Measurements from ENCODE around the gene SRSF2.
"Not testable (repeated sequence)": the region's sequence is repeated elsewhere in the genome, so short reads cannot be mapped to it uniquely, and the experiment has no call there.

The SRSF2 gene

GRCh38 chr17:76715496-76715830 lies 21.7 kb downstream of the SRSF2 start:
- Histone ChIP-seq H3K27ac (ENCODE audit: low read depth, low read length) (no peak overlapping the region), H3K9ac (ENCODE audit: low read depth, low read length) (no peak overlapping the region), H3K9me3 (ENCODE audit: insufficient read depth, low read depth, low read length) (no peaks in the 10 kb centered on the region), H3K4me1 (ENCODE audit: insufficient read depth, low read length) (peaks cover 8% of the 10 kb centered on the region; the same call in 1 of the 2 replicates), H3K36me3 (ENCODE audit: insufficient read depth, low read length) (peaks cover 52% of the 10 kb centered on the region), H3K27me3 (ENCODE audit: insufficient read depth, low read length) (no peaks in the 10 kb centered on the region; the same call in 1 of the 2 replicates), H3K4me3 (ENCODE audit: low read length) (no peak overlapping the region)
- 93% methylated on average over 2 of the region's 2 CpGs for WGBS

GRCh38 chr17:76714822-76715495 lies 22.2 kb downstream of the SRSF2 start:
- H3K27ac ChIP-seq (ENCODE audit: low read depth, low read length), result no peak overlapping the region
- no peak overlapping the region for H3K9ac ChIP-seq (ENCODE audit: low read depth, low read length)
- no peak overlapping the region for H3K4me3 ChIP-seq (ENCODE audit: low read length)
- WGBS, result 34% methylated on average over 4 of the region's 4 CpGs
- peaks cover 10% of the 10 kb centered on the region; the same call in 1 of the 2 replicates for H3K4me1 ChIP-seq (ENCODE audit: insufficient read depth, low read length)
- H3K27me3 ChIP-seq (ENCODE audit: insufficient read depth, low read length), result peaks cover 5% of the 10 kb centered on the region
- H3K9me3 ChIP-seq (ENCODE audit: insufficient read depth, low read depth, low read length), result no peaks in the 10 kb centered on the region
- H3K36me3 ChIP-seq (ENCODE audit: insufficient read depth, low read length), result peaks cover 47% of the 10 kb centered on the region

GRCh38 chr17:76714336-76714735 lies 22.8 kb downstream of the SRSF2 start:
- Histone ChIP-seq H3K4me1 (ENCODE audit: insufficient read depth, low read length) (peaks cover 16% of the 10 kb centered on the region), H3K27me3 (ENCODE audit: insufficient read depth, low read length) (peaks cover 11% of the 10 kb centered on the region), H3K4me3 (ENCODE audit: low read length) (no peak overlapping the region), H3K9me3 (ENCODE audit: insufficient read depth, low read depth, low read length) (no peaks in the 10 kb centered on the region), H3K9ac (ENCODE audit: low read depth, low read length) (no peak overlapping the region), H3K27ac (ENCODE audit: low read depth, low read length) (no peak overlapping the region), H3K36me3 (ENCODE audit: insufficient read depth, low read length) (peaks cover 42% of the 10 kb centered on the region)
- WGBS, result 94% methylated on average over 5 of the region's 5 CpGs

GRCh38 chr17:76713765-76714164 lies 23.4 kb downstream of the SRSF2 start:
- Histone ChIP-seq H3K27ac (ENCODE audit: low read depth, low read length) (no peak overlapping the region), H3K9me3 (ENCODE audit: insufficient read depth, low read depth, low read length) (no peaks in the 10 kb centered on the region), H3K27me3 (ENCODE audit: insufficient read depth, low read length) (peaks cover 17% of the 10 kb centered on the region), H3K9ac (ENCODE audit: low read depth, low read length) (no peak overlapping the region), H3K4me1 (ENCODE audit: insufficient read depth, low read length) (peaks cover 21% of the 10 kb centered on the region), H3K4me3 (ENCODE audit: low read length) (no peak overlapping the region), H3K36me3 (ENCODE audit: insufficient read depth, low read length) (peaks cover 36% of the 10 kb centered on the region)
- WGBS, result 96% methylated on average over 7 of the region's 7 CpGs

GRCh38 chr17:76712321-76712720 lies 24.8 kb downstream of the SRSF2 start:
- Histone ChIP-seq H3K4me1 (ENCODE audit: insufficient read depth, low read length) (peaks cover 31% of the 10 kb centered on the region), H3K27me3 (ENCODE audit: insufficient read depth, low read length) (peaks cover 24% of the 10 kb centered on the region), H3K36me3 (ENCODE audit: insufficient read depth, low read length) (peaks cover 25% of the 10 kb centered on the region)
- not testable (repeated sequence) for H3K27ac ChIP-seq (ENCODE audit: low read depth, low read length); H3K9me3 ChIP-seq (ENCODE audit: insufficient read depth, low read depth, low read length); H3K9ac ChIP-seq (ENCODE audit: low read depth, low read length); H3K4me3 ChIP-seq (ENCODE audit: low read length)
- WGBS, result 93% methylated on average over 4 of the region's 7 CpGs

- Histone ChIP-seq H3K4me3 (ENCODE audit: low read length) (peak within 1 kb of the TSS; percentile 66), H3K27me3 (ENCODE audit: insufficient read depth, low read length) (peaks cover 24% of the 10 kb centered on the region), H3K27ac (ENCODE audit: low read depth, low read length) (no peak within 1 kb of the TSS; the same call in 1 of the 2 replicates), H3K9ac (ENCODE audit: low read depth, low read length) (peak within 1 kb of the TSS; percentile 47; the same call in 1 of the 2 replicates), H3K4me1 (ENCODE audit: insufficient read depth, low read length) (peaks cover 31% of the 10 kb centered on the region), H3K9me3 (ENCODE audit: insufficient read depth, low read depth, low read length) (no peaks in the 10 kb centered on the region), H3K36me3 (ENCODE audit: insufficient read depth, low read length) (peaks cover 12% of the 10 kb centered on the region)
- WGBS, result 6% methylated on average over 54 of the region's 56 CpGs
These were observed 26.1 kb downstream of the SRSF2 start, which contains the start of gene MXRA7 for GRCh38 chr17:76710863-76711611. MXRA7 (minus strand) TSS chr17:76710965; CDS start chr17:76710946, 19 bp downstream.

GRCh38 chr17:76709951-76710862 lies 26.9 kb downstream of the SRSF2 start:
- not testable (repeated sequence) for H3K27ac ChIP-seq (ENCODE audit: low read depth, low read length)

GRCh38 chr17:76709077-76709950 lies 27.8 kb downstream of the SRSF2 start:
- 0 out of 2 replicates have a peak, but pooled peaks cover 5% of the 10 kb centered on the region for H3K36me3 ChIP-seq (ENCODE audit: insufficient read depth, low read length)
- H3K4me3 ChIP-seq (ENCODE audit: low read length), result peak overlapping the region; percentile 66
- H3K9me3 ChIP-seq (ENCODE audit: insufficient read depth, low read depth, low read length), result no peaks in the 10 kb centered on the region
- peak overlapping the region; percentile 21; the same call in 1 of the 2 replicates for H3K27ac ChIP-seq (ENCODE audit: low read depth, low read length)
- peak overlapping the region; percentile 47; the same call in 1 of the 2 replicates for H3K9ac ChIP-seq (ENCODE audit: low read depth, low read length)
- WGBS, result 8% methylated on average over 29 of the region's 29 CpGs
- peaks cover 31% of the 10 kb centered on the region for H3K4me1 ChIP-seq (ENCODE audit: insufficient read depth, low read length)
- peaks cover 24% of the 10 kb centered on the region for H3K27me3 ChIP-seq (ENCODE audit: insufficient read depth, low read length)

More at GRCh38 chr17:76709951-76710862, 26.9 kb downstream of the SRSF2 start:
- not testable (repeated sequence) for H3K36me3 ChIP-seq (ENCODE audit: insufficient read depth, low read length); H3K9me3 ChIP-seq (ENCODE audit: insufficient read depth, low read depth, low read length)
- H3K27me3 ChIP-seq (ENCODE audit: insufficient read depth, low read length), result peaks cover 24% of the 10 kb centered on the region
- peak overlapping the region; percentile 47; the same call in 1 of the 2 replicates for H3K9ac ChIP-seq (ENCODE audit: low read depth, low read length)
- peaks cover 31% of the 10 kb centered on the region for H3K4me1 ChIP-seq (ENCODE audit: insufficient read depth, low read length)
- 2% methylated on average over 35 of the region's 79 CpGs for WGBS
- peak overlapping the region; percentile 66 for H3K4me3 ChIP-seq (ENCODE audit: low read length)

- no peaks in the 10 kb centered on the region for H3K9me3 ChIP-seq (ENCODE audit: insufficient read depth, low read depth, low read length)
- H3K4me3 ChIP-seq (ENCODE audit: low read length), result peak overlapping the region; percentile 32
- H3K36me3 ChIP-seq (ENCODE audit: insufficient read depth, low read length), result no peaks in the 10 kb centered on the region
- WGBS, result 12% methylated on average over 14 of the region's 14 CpGs
- H3K27me3 ChIP-seq (ENCODE audit: insufficient read depth, low read length), result peaks cover 24% of the 10 kb centered on the region
- H3K27ac ChIP-seq (ENCODE audit: low read depth, low read length), result no peak overlapping the region; the same call in 1 of the 2 replicates
- peaks cover 31% of the 10 kb centered on the region for H3K4me1 ChIP-seq (ENCODE audit: insufficient read depth, low read length)
- no peak overlapping the region for H3K9ac ChIP-seq (ENCODE audit: low read depth, low read length)
These were observed 28.9 kb downstream of the SRSF2 start for GRCh38 chr17:76707985-76708807.
